HepG2 (cell line): Measurements from ENCODE around the gene SHC1. TPM values are rescaled to one million over a fixed set of nuclear protein-coding genes. Genes with fewer than 3 reads are reported as not detected.

ENCODE experiments used
- BRD4 ChIP-seq: sonication (generic); formaldehyde crosslinking; IDR thresholded peaks from 2 replicates; pipeline ENCODE4 v1.4.0; 2020; ENCODE audit warnings: missing genetic modification reagents
- ELF3 ChIP-seq: IDR thresholded peaks from 2 replicates; pipeline ENCODE4 v1.6.1; 2016; ENCODE audit warnings: missing genetic modification reagents, missing compliant biosample characterization
- FOSL1 ChIP-seq: sonication (generic); formaldehyde crosslinking; IDR thresholded peaks from 2 replicates; pipeline ENCODE4 v1.9.0; 2021; ENCODE audit warnings: missing genetic modification reagents, borderline replicate concordance
- HNF1A ChIP-seq, 2 experiments: sonication (generic) in 1 of 2; formaldehyde crosslinking in 1 of 2; IDR thresholded peaks; 2 replicates each; pipeline versions ENCODE4 v1.4.0 to v1.6.1; 2016 to 2020; ENCODE audit warnings: borderline replicate concordance in 1 of 2, low read depth in 1 of 2, mild to moderate bottlenecking in 1 of 2, missing genetic modification reagents in 1 of 2
- MTA1 ChIP-seq: sonication (generic); formaldehyde crosslinking; IDR thresholded peaks from 2 replicates; pipeline ENCODE4 v1.4.0; 2020; ENCODE audit warnings: missing genetic modification reagents, mild to moderate bottlenecking, borderline replicate concordance
- NONO ChIP-seq, 2 experiments: fragments of 450-650 bp in 1 of 2; sonication (generic) in 1 of 2; formaldehyde crosslinking in 1 of 2; IDR thresholded peaks in 1 of 2; conservative IDR thresholded peaks in 1 of 2; 2 replicates each; pipeline versions ENCODE4 v1.6.1 to v1.8.0; 2017 to 2022; ENCODE audit warnings: mild to moderate bottlenecking in 1 of 2, missing genetic modification reagents in 1 of 2, moderate library complexity in 1 of 2
- PITX1 ChIP-seq: sonication (generic); formaldehyde crosslinking; IDR thresholded peaks from 2 replicates; pipeline ENCODE4 v1.5.1; 2020; ENCODE audit warnings: mild to moderate bottlenecking, missing genetic modification reagents
- POLR2AphosphoS2 ChIP-seq: IDR thresholded peaks from 2 replicates; pipeline ENCODE4 v1.6.1; 2011; ENCODE audit warnings: low read depth, low read length, improper control_type of control experiment
- RXRB ChIP-seq: IDR thresholded peaks from 2 replicates; pipeline ENCODE4 v1.6.1; 2016; ENCODE audit warnings: borderline replicate concordance, missing genetic modification reagents, missing compliant biosample characterization
- SP4 ChIP-seq: sonication (generic); formaldehyde crosslinking; IDR thresholded peaks from 2 replicates; pipeline ENCODE4 v1.8.1; 2023; ENCODE audit warnings: mild to moderate bottlenecking, missing genetic modification reagents
- TAF15 ChIP-seq: fragments of 200-400 bp; formaldehyde crosslinking; IDR thresholded peaks from one replicate; pipeline ENCODE4 v1.6.1; 2018; ENCODE audit warnings: mild to moderate bottlenecking, low read depth, low read length; ENCODE audit not compliant: poor library complexity, severe bottlenecking
- TEF ChIP-seq: sonication (generic); formaldehyde crosslinking; IDR thresholded peaks from 2 replicates; pipeline ENCODE4 v1.5.0; 2020; ENCODE audit warnings: missing genetic modification reagents
- ZNF496 ChIP-seq: sonication (generic); formaldehyde crosslinking; IDR thresholded peaks from 2 replicates; pipeline ENCODE4 v1.8.1; 2023; ENCODE audit warnings: mild to moderate bottlenecking, moderate library complexity, missing genetic modification reagents; ENCODE audit not compliant: insufficient replicate concordance
- ZNF558 ChIP-seq: sonication (generic); formaldehyde crosslinking; IDR thresholded peaks from 2 replicates; pipeline ENCODE4 v1.9.0; 2022; ENCODE audit warnings: mild to moderate bottlenecking, missing genetic modification reagents, borderline replicate concordance
- ZNF607 ChIP-seq: sonication (generic); formaldehyde crosslinking; IDR thresholded peaks from 2 replicates; pipeline ENCODE4 v1.5.1; 2020; ENCODE audit warnings: missing genetic modification reagents, mild to moderate bottlenecking, borderline replicate concordance
- ZNF839 ChIP-seq: sonication (generic); formaldehyde crosslinking; IDR thresholded peaks from 2 replicates; pipeline ENCODE4 v1.4.0; 2020; ENCODE audit warnings: missing genetic modification reagents, mild to moderate bottlenecking, borderline replicate concordance
- polyA plus RNA-seq, 8 experiments: library from polyadenylated mRNA; depleted of rRNA in 3 of 8; stranded (reverse) in 7 of 8; unstranded in 1 of 8; fragments of >200 nt; fragmentation: Illumina TruSeq in 4 of 8; extraction: Trizol in 4 of 8; gene quantifications; 2 replicates each; pipeline versions ENCODE4 v1.2.1 to v1.2.3, GENCODE V29; 2011 to 2016; ENCODE audit warnings: low read depth in 4 of 8, missing spikeins in 1 of 8, mixed read lengths in 1 of 8; ENCODE audit not compliant: insufficient read depth in 1 of 8
- total RNA-seq, 5 experiments: library from RNA; depleted of rRNA; stranded (reverse); fragments of >200 nt; fragmentation: Illumina TruSeq; extraction: Trizol; gene quantifications; 2 replicates each; pipeline ENCODE4 v1.2.3, GENCODE V29; 2016; ENCODE audit warnings: low read depth in 1 of 5
- TF ChIP-seq, protein P1 (sequence below): sonication (generic); formaldehyde crosslinking; IDR thresholded peaks from 2 replicates; pipeline ENCODE4 v1.5.0; 2020; ENCODE audit warnings: missing genetic modification reagents

Gene SHC1
- total and polyA plus RNA-seq, 2 of the 13 experiments (the other 11 are each of a cell fraction or from before 2014, with no cell fraction given): 52.0 to 137 TPM

- TF ChIP-seq HNF1A (IDR thresholded peaks at IDR 0.05; ENCODE audit: low read depth) (peak; percentile 19; the same call in 1 of the 2 replicates), HNF1A (CRISPR knock-in tag; IDR thresholded peaks at IDR 0.05; ENCODE audit: borderline replicate concordance) (no peak), POLR2AphosphoS2 (peak; percentile 54; the same call in 1 of the 2 replicates), ELF3 (CRISPR knock-in tag) (0 out of 2 replicates have a peak, but pooled peaks have one; percentile 15), NONO (IDR thresholded peaks at IDR 0.05) (no peak), NONO (CRISPR knock-in tag; conservative IDR thresholded peaks at IDR 0.05) (peak; percentile 48; the same call in 1 of the 2 replicates), ZNF496 (CRISPR knock-in tag) (no peak), ZNF607 (0 out of 2 replicates have a peak, but pooled peaks have one; percentile 16), ZNF558 (CRISPR knock-in tag) (no peak), PITX1 (CRISPR knock-in tag) (0 out of 2 replicates have a peak, but pooled peaks have one; percentile 19), ZNF839 (no peak), FOSL1 (CRISPR knock-in tag) (no peak), BRD4 (peak; percentile 68; the same call in 1 of the 2 replicates), SP4 (peak; percentile 91), MTA1 (CRISPR knock-in tag) (0 out of 2 replicates have a peak, but pooled peaks have one; percentile 6), TAF15 (peak; percentile 57), TEF (no peak), RXRB (CRISPR knock-in tag) (peak; percentile 15; the same call in 1 of the 2 replicates)
- TF ChIP-seq, protein P1, sequence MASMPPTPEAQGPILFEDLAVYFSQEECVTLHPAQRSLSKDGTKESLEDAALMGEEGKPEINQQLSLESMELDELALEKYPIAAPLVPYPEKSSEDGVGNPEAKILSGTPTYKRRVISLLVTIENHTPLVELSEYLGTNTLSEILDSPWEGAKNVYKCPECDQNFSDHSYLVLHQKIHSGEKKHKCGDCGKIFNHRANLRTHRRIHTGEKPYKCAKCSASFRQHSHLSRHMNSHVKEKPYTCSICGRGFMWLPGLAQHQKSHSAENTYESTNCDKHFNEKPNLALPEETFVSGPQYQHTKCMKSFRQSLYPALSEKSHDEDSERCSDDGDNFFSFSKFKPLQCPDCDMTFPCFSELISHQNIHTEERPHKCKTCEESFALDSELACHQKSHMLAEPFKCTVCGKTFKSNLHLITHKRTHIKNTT (CRISPR knock-in tag): no peak
Observed at GRCh38 chr1:155001675-155002463, 31.3 kb upstream of the SHC1 start (continued).
